NAMALWA (cell line): ENCODE measurements around the gene HOXA2.

Source experiments
- DNase-seq: peaks from one replicate; pipeline ENCODE4 v3.0.0-alpha.2; 2015; ENCODE audit warnings: low spot score

Gene HOXA2

GRCh38 chr7:27111751-27112277, 9.3 kb upstream of the HOXA2 start:
- DNase-seq: no peak

GRCh38 chr7:27111042-27111750, 8.7 kb upstream of the HOXA2 start:
- DNase-seq: no peak

- no peak for DNase-seq
These were observed 7.9 kb upstream of the HOXA2 start for GRCh38 chr7:27110186-27111031.

GRCh38 chr7:27109466-27110185, 7.1 kb upstream of the HOXA2 start:
- no peak for DNase-seq

- DNase-seq: no peak
These were observed 6.1 kb upstream of the HOXA2 start for GRCh38 chr7:27108390-27109127.

- DNase-seq: no peak
These were observed 5.2 kb upstream of the HOXA2 start for GRCh38 chr7:27107391-27108381.

- no peak for DNase-seq
These were observed 4.4 kb upstream of the HOXA2 start for GRCh38 chr7:27106901-27107240.

- DNase-seq: no peak
These were observed 3.9 kb upstream of the HOXA2 start for GRCh38 chr7:27106181-27106900.

- DNase-seq: no peak
These were observed 3.0 kb upstream of the HOXA2 start for GRCh38 chr7:27105301-27106031.

GRCh38 chr7:27104341-27105058, 2.0 kb upstream of the HOXA2 start:
- no peak for DNase-seq

GRCh38 chr7:27103489-27104226, 1.2 kb upstream of the HOXA2 start:
- DNase-seq: no peak

- DNase-seq: no peak
These were observed 414 bp downstream of the HOXA2 start for GRCh38 chr7:27101957-27102580.

GRCh38 chr7:27101171-27101956, 1.1 kb downstream of the HOXA2 start:
- DNase-seq: no peak

- no peak for DNase-seq
These were observed 1.8 kb downstream of the HOXA2 start for GRCh38 chr7:27100694-27101170.

GRCh38 chr7:27099453-27100370, 2.8 kb downstream of the HOXA2 start:
- no peak for DNase-seq
